B cell (primary cell): ENCODE measurements around the gene OCLN.
"Not testable (repeated sequence)": the region's sequence is repeated elsewhere in the genome, so short reads cannot be mapped to it uniquely, and the experiment has no call there.

ENCODE experiments used
- CTCF ChIP-seq: fragments of 200-600 bp; IDR thresholded peaks from one replicate; pipeline ENCODE4 v1.8.0; 2022; ENCODE audit warnings: antibody characterized with exemption, mild to moderate bottlenecking
- EZH2 ChIP-seq: IDR thresholded peaks from 2 replicates; pipeline ENCODE4 v1.6.1; 2012; ENCODE audit warnings: borderline replicate concordance, low read depth, mild to moderate bottlenecking, moderate library complexity, low read length; ENCODE audit not compliant: insufficient read depth, poor library complexity, severe bottlenecking

GRCh38 chr5:69559908-69560330 lies 67.3 kb downstream of the OCLN start, which contains the start of gene GTF2H2C:
- TF ChIP-seq EZH2, CTCF: not testable (repeated sequence)
